SK-N-MC (cell line): Measurements from ENCODE around the gene BAZ1A.

Experiments used
- EZH2 ChIP-seq: fragments of 200-600 bp; sonication (generic); IDR thresholded peaks from one replicate; pipeline ENCODE4 v1.6.1; 2017; ENCODE audit warnings: antibody characterized with exemption
- FOXP2 ChIP-seq: optimal IDR thresholded peaks from 2 replicates; pipeline ENCODE3; 2011; ENCODE audit warnings: mild to moderate bottlenecking, moderate library complexity; ENCODE audit not compliant: insufficient read depth; ENCODE audit errors: extremely low read length, control extremely low read depth
- POLR2AphosphoS5 ChIP-seq: IDR thresholded peaks from 2 replicates; pipeline ENCODE4 v1.6.1; 2012; ENCODE audit warnings: mild to moderate bottlenecking, low read depth, low read length, borderline replicate concordance

GRCh38 chr14:34741840-34742239 lies 133.3 kb downstream of the BAZ1A start:
- TF ChIP-seq POLR2AphosphoS5 (no peak), EZH2 (no peak), FOXP2 (no peak)
